ENCODE data around the gene ZNF514. TPM values are rescaled to one million over a fixed set of nuclear protein-coding genes. Genes with fewer than 3 reads are reported as not detected.

The ZNF514 gene
- total RNA-seq, 1 experiment from 2014 or later = 12.9 TPM

DNA sequence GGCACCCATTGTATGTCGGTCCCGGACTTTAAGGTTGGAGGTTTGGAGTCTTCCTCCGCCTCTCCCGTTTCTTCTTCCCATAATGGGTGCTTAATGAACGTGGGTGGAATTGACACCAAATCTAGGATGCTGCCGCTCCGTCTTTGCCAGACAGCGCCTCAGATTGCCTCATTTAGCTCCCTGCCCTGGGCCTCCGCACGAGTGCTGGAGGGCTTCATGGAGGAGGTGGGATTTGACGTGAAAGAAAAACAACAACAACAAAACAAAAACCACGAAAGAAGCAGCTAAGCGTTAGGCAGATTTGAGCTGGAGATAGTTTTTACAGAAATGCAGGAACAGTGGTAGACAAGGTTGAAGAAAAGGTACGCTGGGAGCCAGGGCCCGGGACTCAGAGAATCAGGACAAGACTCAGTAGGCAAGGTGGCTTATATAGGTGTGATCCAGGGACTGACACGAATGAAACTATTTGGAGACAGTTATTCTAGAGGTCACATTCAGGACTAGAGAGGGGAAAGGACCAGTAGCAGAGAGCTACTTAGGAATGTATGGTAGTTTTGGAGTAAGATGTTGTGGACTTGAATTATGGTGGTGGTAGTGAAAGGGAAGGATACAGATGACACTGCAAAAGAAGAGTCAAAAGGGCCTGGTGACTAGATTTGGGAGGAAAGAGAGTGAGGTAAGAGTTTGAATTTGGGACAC lies 6.6 kb upstream of the ZNF514 start:
- no peak for DNase-seq

More for the DNA sequence above, 6.6 kb upstream of the ZNF514 start:
- Histone ChIP-seq H3K4me1 (ENCODE audit: insufficient read depth, low read length) (no peaks in the 10 kb centered on the region; the same call in 1 of the 2 replicates), H3K79me2 (ENCODE audit: insufficient read depth, low read length) (no peaks in the 10 kb centered on the region), H3K79me1 (ENCODE audit: insufficient read depth, low read depth, low read length, poor library complexity, severe bottlenecking) (peaks cover 2% of the 10 kb centered on the region), H3K9me3 (ENCODE audit: control insufficient read depth, low read depth, low read length) (no peaks in the 10 kb centered on the region), H4K20me1 (ENCODE audit: control insufficient read depth, insufficient read depth, insufficient read length) (no peaks in the 10 kb centered on the region), H3K27ac (ENCODE audit: insufficient read length, low read depth, low read length) (no peak overlapping the region), H3K4me2 (ENCODE audit: insufficient read depth, insufficient read length, low read length) (peak overlapping the region; percentile 94), H2AK5ac (ENCODE audit: insufficient read length, low read length) (no peak overlapping the region), H2BK5ac (ENCODE audit: insufficient read length, low read length) (no peak overlapping the region), H4K5ac (ENCODE audit: insufficient read length, low read depth, low read length) (no peak overlapping the region), H2BK120ac (ENCODE audit: low read depth, low read length, poor library complexity, severe bottlenecking) (no peak overlapping the region), H3T11ph (ENCODE audit: low read length) (no peak overlapping the region), H3K9ac (ENCODE audit: extremely low read depth, insufficient read length, low read length) (peak overlapping the region; percentile 74), H3K23me2 (ENCODE audit: insufficient read length, low read depth, low read length, poor library complexity, severe bottlenecking) (peaks cover 10% of the 10 kb centered on the region), H3K18ac (ENCODE audit: insufficient read length, low read depth, low read length) (no peak overlapping the region), H2BK12ac (ENCODE audit: insufficient read length, low read depth, low read length) (no peak overlapping the region), H3K27me3 (ENCODE audit: insufficient read depth, low read length) (no peaks in the 10 kb centered on the region), H3K23ac (ENCODE audit: insufficient read length, low read depth, low read length) (no peak overlapping the region), H4K91ac (ENCODE audit: insufficient read length, low read depth, low read length) (no peak overlapping the region), H3K14ac (ENCODE audit: insufficient read depth, low read length) (no peak overlapping the region), H4K8ac (replicated peaks; ENCODE audit: insufficient read length, low read depth, low read length) (no peak overlapping the region), H3K56ac (ENCODE audit: insufficient read length, low read depth, low read length) (no peak overlapping the region), H2BK20ac (ENCODE audit: low read depth, low read length, poor library complexity, severe bottlenecking) (no peak overlapping the region), H2AFZ (ENCODE audit: low read length) (no peak overlapping the region), H2BK15ac (ENCODE audit: low read depth, low read length) (no peak overlapping the region), H3K4ac (ENCODE audit: low read depth, low read length) (no peak overlapping the region)
- TF ChIP-seq CTCF (conservative IDR thresholded peaks at IDR 0.05) = no peak
- WGBS (ENCODE audit: extremely low coverage, insufficient read length, low lambda C conversion rate) = no CpG with 5 or more reads among the region's 16 CpGs
- H3K27me3 Mint-ChIP-seq (ENCODE audit: low read depth) = no peaks in the 10 kb centered on the region; the same call in none of the 2 replicates
- H3K36me3 Mint-ChIP-seq (ENCODE audit: insufficient read depth in 1 of 3, low read depth in 3 of 3) = peaks cover 0 to 2% (median 0%) of the 10 kb centered on the region in 3 experiments; a peak in 1 of 7 replicates
- peak overlapping the region; percentile 99 for H3K4me3 Mint-ChIP-seq
- peak overlapping the region in 2 of 3 experiments; percentile 96; a peak in 2 of 7 replicates for H3K27ac Mint-ChIP-seq
- no peaks in the 10 kb centered on the region; a peak in 2 of 5 replicates for H3K9me3 Mint-ChIP-seq
- peaks cover 12 to 18% of the 10 kb centered on the region in 2 experiments for H3K4me1 Mint-ChIP-seq
